NB4 (cell line): Measurements from ENCODE around the gene AHDC1.

Experiments used
- DNase-seq: peaks from one replicate; pipeline ENCODE4 v3.0.0; 2010; ENCODE audit warnings: low read depth
- H3K4me3 ChIP-seq: one replicate; pipeline ENCODE4 v1.5.1; 2011; ENCODE audit warnings: mild to moderate bottlenecking, low read depth, low read length, moderate library complexity
- MYC ChIP-seq: IDR thresholded peaks from 2 replicates; pipeline ENCODE4 v1.6.1; 2011; ENCODE audit warnings: low read depth, low read length
- POLR2A ChIP-seq: IDR thresholded peaks from 2 replicates; pipeline ENCODE4 v1.6.1; 2011; ENCODE audit warnings: mild to moderate bottlenecking; ENCODE audit not compliant: insufficient read length; ENCODE audit errors: extremely low read depth
- TF ChIP-seq, protein P1 (sequence below): IDR thresholded peaks from 2 replicates; pipeline ENCODE4 v1.6.1; 2011; ENCODE audit warnings: low read depth, low read length
- TF ChIP-seq, protein P2 (sequence below): IDR thresholded peaks from one replicate; pipeline ENCODE4 v1.5.1; 2012; ENCODE audit warnings: low read depth, low read length

Gene AHDC1

DNA sequence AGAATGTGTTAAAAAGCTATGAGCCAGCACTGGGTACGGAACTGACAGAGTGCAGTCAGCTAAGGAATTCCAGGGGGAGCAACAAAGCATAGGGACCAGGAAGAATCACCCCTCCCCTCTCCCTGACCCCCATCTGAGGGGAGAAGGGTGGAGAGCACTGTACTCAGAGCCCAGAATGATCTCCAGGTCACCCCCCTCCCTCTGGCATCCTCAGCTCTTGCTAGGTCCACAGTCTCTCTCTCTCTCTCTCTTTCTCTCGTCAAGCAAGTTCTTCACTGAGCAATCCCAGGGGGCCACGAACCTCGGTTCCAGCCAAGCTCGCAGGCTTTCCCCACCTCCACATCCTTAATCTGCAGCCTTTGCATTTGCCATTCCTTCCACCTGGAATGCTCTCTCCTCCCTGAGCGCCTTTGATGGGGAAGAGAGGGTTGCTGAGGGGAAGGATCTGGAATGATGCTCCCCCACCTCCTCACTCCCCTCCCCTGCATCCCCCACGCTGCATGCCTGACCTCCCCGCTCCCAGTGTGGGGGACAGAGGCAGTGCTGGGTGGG lies 107.3 kb downstream of the AHDC1 start:
- TF ChIP-seq MYC (no peak), POLR2A (no peak)
- TF ChIP-seq, protein P1, sequence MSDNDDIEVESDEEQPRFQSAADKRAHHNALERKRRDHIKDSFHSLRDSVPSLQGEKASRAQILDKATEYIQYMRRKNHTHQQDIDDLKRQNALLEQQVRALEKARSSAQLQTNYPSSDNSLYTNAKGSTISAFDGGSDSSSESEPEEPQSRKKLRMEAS, result no peak
- TF ChIP-seq, protein P2, sequence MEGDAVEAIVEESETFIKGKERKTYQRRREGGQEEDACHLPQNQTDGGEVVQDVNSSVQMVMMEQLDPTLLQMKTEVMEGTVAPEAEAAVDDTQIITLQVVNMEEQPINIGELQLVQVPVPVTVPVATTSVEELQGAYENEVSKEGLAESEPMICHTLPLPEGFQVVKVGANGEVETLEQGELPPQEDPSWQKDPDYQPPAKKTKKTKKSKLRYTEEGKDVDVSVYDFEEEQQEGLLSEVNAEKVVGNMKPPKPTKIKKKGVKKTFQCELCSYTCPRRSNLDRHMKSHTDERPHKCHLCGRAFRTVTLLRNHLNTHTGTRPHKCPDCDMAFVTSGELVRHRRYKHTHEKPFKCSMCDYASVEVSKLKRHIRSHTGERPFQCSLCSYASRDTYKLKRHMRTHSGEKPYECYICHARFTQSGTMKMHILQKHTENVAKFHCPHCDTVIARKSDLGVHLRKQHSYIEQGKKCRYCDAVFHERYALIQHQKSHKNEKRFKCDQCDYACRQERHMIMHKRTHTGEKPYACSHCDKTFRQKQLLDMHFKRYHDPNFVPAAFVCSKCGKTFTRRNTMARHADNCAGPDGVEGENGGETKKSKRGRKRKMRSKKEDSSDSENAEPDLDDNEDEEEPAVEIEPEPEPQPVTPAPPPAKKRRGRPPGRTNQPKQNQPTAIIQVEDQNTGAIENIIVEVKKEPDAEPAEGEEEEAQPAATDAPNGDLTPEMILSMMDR, result no peak
- peak; percentile 30 for DNase-seq
- H3K4me3 ChIP-seq, result no peak overlapping the region

DNA sequence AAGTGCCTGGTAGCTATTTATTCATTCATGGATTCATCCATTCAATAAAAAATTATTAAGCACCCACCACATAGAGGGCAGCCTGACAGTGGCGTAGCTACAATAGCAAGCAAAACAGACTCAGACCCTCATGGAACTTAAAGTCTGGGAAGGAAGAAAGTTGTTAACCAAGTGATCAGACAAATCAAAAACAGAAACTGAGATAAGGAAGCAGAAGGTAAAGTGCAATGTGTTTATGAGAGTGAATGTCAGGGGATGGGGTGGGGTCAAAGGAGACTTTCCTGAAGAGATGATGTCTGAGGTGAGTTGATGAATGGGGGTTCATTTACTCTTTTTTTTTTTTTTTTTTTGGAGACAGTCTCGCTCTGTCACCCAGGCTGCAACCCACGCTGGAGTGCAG lies 111.1 kb downstream of the AHDC1 start:
- TF ChIP-seq, protein P1, result no peak
- TF ChIP-seq, protein P2, result no peak
- TF ChIP-seq POLR2A (no peak), MYC (no peak)
- no peak for DNase-seq
- no peak overlapping the region for H3K4me3 ChIP-seq

DNA sequence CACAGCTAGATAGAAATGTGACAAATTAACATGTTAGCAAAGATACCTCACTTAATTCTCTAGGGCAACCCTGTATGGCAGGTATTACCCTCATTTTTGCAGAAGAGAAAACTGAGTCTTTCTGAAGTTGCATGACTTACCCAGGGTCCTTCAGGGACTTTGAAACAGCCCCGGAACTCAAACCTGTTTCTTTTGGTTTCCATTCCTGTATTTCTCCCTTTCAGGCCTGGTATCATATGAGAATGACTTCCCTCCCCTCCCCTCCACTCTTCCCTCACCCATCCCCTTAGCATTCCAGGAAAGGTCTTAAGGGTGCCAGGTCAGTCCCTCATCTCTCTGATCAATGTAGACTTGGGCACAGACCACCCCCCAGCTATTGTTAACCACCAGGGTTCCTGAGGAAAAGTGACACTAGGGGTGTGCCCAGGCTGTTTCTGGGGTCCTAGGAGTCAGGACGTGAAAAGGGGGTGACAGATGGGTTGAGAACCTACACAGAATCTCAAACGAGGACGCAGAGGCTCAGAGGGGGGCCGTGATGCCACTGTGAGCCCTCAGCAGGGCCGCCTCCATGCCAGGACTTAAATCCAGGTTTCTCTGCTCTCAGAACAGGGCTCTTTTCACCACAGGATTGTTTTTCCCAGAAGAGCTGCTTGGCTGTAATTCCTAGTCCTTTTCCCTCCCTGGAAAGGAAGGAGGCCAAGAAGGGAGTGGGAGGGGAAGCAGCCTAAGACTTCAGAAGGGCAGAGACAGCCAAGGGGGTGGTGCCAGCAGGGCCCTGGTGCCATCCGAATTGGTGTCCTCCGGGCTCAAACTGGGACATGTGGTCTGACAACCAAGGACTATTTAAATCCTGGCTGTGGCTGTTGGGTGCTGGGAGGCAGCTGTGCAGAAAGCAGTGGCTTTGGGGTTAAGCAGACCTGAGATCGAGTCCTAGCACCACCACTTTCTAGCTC lies 111.9 kb downstream of the AHDC1 start:
- no peak for TF ChIP-seq POLR2A
- TF ChIP-seq, protein P1, result no peak
- TF ChIP-seq MYC, result no peak
- TF ChIP-seq, protein P2, result no peak
- H3K4me3 ChIP-seq, result no peak overlapping the region
- no peak for DNase-seq

DNA sequence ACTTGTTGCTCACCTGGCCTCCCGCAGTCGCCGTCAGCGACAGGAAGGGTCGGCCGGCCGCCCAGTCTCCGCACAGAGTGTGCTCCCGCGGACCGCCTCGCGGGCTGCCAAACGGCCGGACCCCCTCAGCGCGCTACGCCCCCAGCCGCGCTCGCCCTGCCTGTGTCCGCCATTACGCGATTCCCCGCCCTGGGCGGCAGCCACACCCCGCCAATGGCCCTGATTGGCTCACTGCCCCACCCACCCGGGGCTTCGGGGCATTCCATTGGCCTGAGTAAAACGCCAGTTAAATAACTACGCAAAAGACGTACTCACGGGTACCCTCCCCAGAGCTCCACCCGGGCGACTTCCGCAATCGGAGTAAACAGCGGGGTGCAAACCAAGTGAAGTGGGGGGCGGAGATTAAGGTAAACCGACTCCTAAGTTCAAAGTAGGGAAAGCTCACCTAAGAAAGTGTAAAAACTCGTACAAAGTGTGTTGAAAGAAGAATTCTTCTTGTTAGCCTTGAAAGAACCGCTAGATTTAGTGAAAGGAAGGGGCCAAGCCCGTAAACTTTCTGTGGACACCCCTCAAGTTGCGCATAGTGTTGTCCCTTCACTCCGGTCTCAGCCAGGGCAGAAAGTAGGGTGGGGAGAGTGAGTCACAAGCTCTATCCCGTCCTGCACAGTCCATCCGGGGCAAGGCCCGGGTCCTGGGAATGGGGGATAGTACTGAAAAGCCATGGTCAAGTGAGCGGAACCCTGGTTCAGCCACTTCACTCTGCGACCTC lies 113.8 kb downstream of the AHDC1 start, which contains the start of gene WASF2:
TSS of gene WASF2 (minus strand) at position 195 of the 769 bp plus-strand sequence. CDS start 61,277 bp downstream, outside the sequence.
- TF ChIP-seq MYC (no peak), POLR2A (peak; percentile 78)
- TF ChIP-seq, protein P2, result no peak
- TF ChIP-seq, protein P1, result peak; percentile 35; the same call in 1 of the 2 replicates
- peak within 1 kb of the TSS; percentile 86 for H3K4me3 ChIP-seq
- peak; percentile 97 for DNase-seq

DNA sequence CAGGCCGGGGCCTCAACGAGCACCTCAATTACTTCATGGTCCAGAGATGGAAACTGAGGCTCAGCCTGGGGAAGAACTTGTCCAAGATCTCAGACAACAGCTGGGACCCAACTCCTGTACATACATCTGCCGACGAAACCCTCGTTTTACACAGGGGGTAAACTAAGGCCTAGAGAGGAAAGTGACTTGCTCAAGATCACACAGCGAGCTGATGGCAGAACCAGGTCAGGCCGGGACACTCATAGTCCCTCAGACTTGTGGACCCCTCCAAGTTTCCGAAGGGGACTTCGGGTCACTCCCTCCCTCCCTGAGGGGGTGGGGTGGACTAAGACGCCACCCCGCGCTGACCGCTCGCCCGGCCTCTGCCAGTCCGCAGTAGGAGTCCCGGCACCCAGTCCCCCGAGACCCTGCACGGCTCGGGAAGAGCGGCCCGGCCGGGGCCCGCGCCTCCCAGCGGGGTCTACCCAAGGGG lies 114.4 kb downstream of the AHDC1 start:
- peak overlapping the region; percentile 86 for H3K4me3 ChIP-seq
- TF ChIP-seq, protein P2, result no peak
- TF ChIP-seq MYC (no peak), POLR2A (no peak)
- TF ChIP-seq, protein P1, result no peak
- no peak for DNase-seq
